Stimulated activated naive B cell treated with anti-CD40 and anti-IgM and Interleukin-4, amounts not matched to agents 10 μg/mL and 1 μg/mL and 100 μg/mL, for 72 hours (primary cell): ENCODE data around the gene PTDSS2.

Experiments used
- ATAC-seq, 2 donors: fragments of 150-1000 bp; cut with Tn5 transposase; replicated peaks; 2 replicates each; pipeline ENCODE4 v1.10.0; 2021; ENCODE audit warnings: moderate library complexity in 1 of 2
- DNase-seq: peaks from one replicate; pipeline ENCODE4 v3.0.0; 2021
- H3K27ac Mint-ChIP-seq: one replicate; pipeline ENCODE4 v1.8.0; 2022; ENCODE audit warnings: mild to moderate bottlenecking, mixed read lengths
- H3K27me3 Mint-ChIP-seq, 2 donors: one replicate each; pipeline ENCODE4 v1.8.0; 2022; ENCODE audit warnings: mixed read lengths in 2 of 2
- H3K36me3 Mint-ChIP-seq, 2 donors: one replicate each; pipeline ENCODE4 v1.8.0; 2022; ENCODE audit warnings: mixed read lengths in 2 of 2, mild to moderate bottlenecking in 1 of 2
- H3K4me1 Mint-ChIP-seq, 2 donors: one replicate each; pipeline ENCODE4 v1.8.0; 2022; ENCODE audit warnings: mixed read lengths in 2 of 2, mild to moderate bottlenecking in 1 of 2
- H3K4me3 Mint-ChIP-seq, 2 donors: one replicate each; pipeline ENCODE4 v1.8.0; 2022; ENCODE audit warnings: mild to moderate bottlenecking in 2 of 2, mixed read lengths in 2 of 2, moderate library complexity in 1 of 2
- H3K9me3 Mint-ChIP-seq, 2 donors: one replicate each; pipeline ENCODE4 v1.8.0; 2022; ENCODE audit warnings: mixed read lengths in 2 of 2, mild to moderate bottlenecking in 1 of 2

PTDSS2 gene

GRCh38 chr11:444396-445144, 5.5 kb upstream of the PTDSS2 start:
- peaks cover 0 to 4% of the 10 kb centered on the region in 2 donors for H3K36me3 Mint-ChIP-seq
- ATAC-seq (no peak), DNase-seq (no peak)
- H3K9me3 Mint-ChIP-seq, result no peaks in the 10 kb centered on the region
- H3K27ac Mint-ChIP-seq, result no peak overlapping the region
- peaks cover 4 to 20% of the 10 kb centered on the region in 2 donors for H3K27me3 Mint-ChIP-seq
- H3K4me3 Mint-ChIP-seq, result no peak overlapping the region
- H3K4me1 Mint-ChIP-seq, result peaks cover 18 to 22% of the 10 kb centered on the region in 2 donors

GRCh38 chr11:445765-446588, 4.1 kb upstream of the PTDSS2 start:
- Mint-ChIP-seq H3K4me3 (no peak overlapping the region), H3K9me3 (no peaks in the 10 kb centered on the region), H3K36me3 (peaks cover 2 to 3% of the 10 kb centered on the region in 2 donors), H3K4me1 (peaks cover 12 to 20% of the 10 kb centered on the region in 2 donors), H3K27me3 (peaks cover 1 to 8% of the 10 kb centered on the region in 2 donors), H3K27ac (no peak overlapping the region)
- ATAC-seq (no peak), DNase-seq (no peak)

DNA sequence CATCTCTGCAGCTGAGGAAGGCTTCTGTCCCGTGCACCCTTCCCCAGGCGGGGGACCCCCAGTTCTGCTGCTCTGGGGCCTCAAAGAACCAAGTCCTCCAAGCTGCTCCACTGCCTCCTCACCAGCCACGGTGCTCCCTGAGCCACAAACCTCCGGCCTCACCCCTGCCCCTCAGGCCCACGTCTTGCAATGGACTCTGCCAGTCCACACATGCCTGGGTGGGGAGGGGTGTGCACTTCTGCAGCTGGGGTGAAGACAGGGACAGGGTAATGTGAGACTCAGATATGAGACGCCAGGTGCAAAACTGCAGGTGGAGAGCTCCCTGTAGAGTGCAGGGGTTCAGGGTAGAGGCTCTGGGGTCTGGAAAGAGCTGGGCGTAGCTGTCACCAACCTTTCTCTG, 3.2 kb upstream of the PTDSS2 start:
- H3K4me3 Mint-ChIP-seq, result peak overlapping the region; percentile 32 to 56
- H3K27ac Mint-ChIP-seq, result no peak overlapping the region
- no peaks in the 10 kb centered on the region for H3K9me3 Mint-ChIP-seq

DNA sequence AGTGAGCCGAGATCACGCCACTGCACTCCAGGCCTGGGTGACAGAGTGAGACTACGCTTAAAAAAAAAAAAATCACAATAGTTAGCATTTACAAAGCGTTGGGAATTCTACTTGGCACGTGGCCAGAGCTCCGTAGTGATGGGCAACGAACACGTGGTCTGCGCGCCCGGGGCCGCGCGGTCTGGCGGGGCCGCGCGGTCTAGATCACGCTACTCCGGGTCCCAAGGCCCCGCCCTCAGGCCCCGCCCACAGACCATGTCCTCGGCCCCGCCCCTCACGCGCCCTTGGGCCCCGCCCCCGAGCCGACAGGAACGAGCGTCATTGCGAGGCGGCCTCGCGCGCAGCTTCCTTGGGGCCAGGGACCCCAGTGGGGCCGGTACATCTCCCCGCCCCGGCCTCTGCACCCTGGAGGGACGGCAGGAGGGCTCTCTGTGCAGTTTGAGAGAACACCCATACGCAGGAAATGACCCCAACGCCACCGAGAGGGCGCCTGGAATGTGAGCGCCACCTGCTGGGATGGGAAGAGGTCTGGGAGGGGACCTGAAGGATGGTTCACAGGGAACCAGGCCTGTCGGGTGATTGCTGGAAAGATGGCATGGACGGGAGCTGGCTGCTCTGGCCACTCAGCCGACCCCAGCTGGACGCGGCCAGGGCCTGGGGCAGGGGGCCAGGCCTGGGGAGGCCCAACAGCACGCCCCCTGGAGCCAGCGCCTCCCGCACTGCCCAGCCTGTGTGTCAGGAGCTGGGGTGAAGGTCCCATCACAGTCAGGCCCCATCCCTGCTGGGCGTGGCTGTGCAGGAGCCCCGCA, 2.0 kb upstream of the PTDSS2 start:
- Mint-ChIP-seq H3K4me1 (peaks cover 29 to 31% of the 10 kb centered on the region in 2 donors), H3K36me3 (peaks cover 9 to 15% of the 10 kb centered on the region in 2 donors), H3K4me3 (peak overlapping the region; percentile 86 to 96), H3K27me3 (peaks cover 0 to 6% of the 10 kb centered on the region in 2 donors), H3K27ac (peak overlapping the region; percentile 98), H3K9me3 (no peaks in the 10 kb centered on the region)
- peak; percentile 89 for DNase-seq
- ATAC-seq, result peak; percentile 73 to 78

More for the DNA sequence above, 3.2 kb upstream of the PTDSS2 start:
- DNase-seq (no peak), ATAC-seq (no peak)
- peaks cover 18 to 22% of the 10 kb centered on the region in 2 donors for H3K4me1 Mint-ChIP-seq
- peaks cover 5 to 10% of the 10 kb centered on the region in 2 donors for H3K36me3 Mint-ChIP-seq
- H3K27me3 Mint-ChIP-seq, result peaks cover 0 to 6% of the 10 kb centered on the region in 2 donors

DNA sequence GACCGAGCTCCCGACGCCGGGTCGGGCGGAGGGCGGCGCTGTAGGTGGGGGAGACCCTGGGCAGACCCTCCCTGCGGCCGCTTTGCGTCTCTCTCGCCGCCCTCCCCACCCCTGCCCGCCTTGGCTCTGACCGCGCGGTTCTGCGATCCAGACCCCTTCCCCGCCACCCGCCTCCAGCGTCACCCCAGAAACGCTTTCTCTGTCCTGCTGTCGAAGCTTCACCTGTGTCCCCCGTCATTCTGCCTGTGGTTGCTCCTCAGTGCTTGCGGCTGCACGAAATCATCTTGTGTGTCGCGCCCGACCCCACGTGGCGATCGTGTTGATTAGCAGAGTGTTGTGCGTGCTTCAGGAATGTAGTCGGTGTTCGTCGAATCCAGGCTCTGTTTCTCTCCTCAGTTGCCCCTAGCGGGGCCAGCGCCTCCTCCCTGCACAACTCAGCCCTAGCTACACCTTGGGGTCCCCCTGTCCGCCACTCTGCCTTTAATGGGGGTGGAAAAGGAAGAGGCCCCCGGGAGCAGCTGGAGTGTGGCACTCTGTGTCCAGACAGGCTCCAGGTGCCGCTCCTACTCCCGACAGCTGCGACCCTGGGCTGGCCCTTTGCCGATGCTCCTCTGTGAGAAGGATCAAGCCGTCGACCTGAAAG, 851 bp downstream of the PTDSS2 start:
- Mint-ChIP-seq H3K27me3 (no peaks in the 10 kb centered on the region), H3K36me3 (peaks cover 26 to 35% of the 10 kb centered on the region in 2 donors), H3K9me3 (no peaks in the 10 kb centered on the region), H3K4me1 (peaks cover 32 to 46% of the 10 kb centered on the region in 2 donors), H3K27ac (peak overlapping the region; percentile 96), H3K4me3 (peak overlapping the region; percentile 86 to 94)
- ATAC-seq (peak; percentile 30 to 34), DNase-seq (peak; percentile 62)

DNA sequence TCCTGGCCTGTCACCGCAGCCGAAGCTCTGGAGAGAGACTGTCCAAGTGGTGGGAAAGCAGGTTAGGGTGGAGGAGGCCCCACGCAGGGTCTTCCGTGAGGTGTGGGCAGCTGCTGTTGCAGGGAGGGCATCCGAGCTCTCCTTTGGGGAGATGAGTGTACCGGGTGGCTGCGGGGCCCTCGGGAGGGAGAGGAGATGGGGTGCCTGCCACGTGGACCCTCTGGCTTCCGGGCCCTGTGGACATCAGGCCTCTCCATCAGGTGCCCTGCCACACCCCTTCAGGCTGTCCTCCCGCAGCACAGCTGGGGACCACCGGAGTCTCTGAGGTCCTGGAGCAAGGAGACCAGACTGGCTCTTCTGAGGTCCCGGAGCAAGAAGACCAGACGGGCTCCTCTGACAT, 1.7 kb downstream of the PTDSS2 start:
- Mint-ChIP-seq H3K4me3 (peak overlapping the region; percentile 86 to 94), H3K9me3 (no peaks in the 10 kb centered on the region), H3K27ac (peak overlapping the region; percentile 96), H3K27me3 (no peaks in the 10 kb centered on the region), H3K4me1 (peaks cover 37 to 52% of the 10 kb centered on the region in 2 donors), H3K36me3 (peaks cover 29 to 39% of the 10 kb centered on the region in 2 donors)
- ATAC-seq (no peak), DNase-seq (no peak)

DNA sequence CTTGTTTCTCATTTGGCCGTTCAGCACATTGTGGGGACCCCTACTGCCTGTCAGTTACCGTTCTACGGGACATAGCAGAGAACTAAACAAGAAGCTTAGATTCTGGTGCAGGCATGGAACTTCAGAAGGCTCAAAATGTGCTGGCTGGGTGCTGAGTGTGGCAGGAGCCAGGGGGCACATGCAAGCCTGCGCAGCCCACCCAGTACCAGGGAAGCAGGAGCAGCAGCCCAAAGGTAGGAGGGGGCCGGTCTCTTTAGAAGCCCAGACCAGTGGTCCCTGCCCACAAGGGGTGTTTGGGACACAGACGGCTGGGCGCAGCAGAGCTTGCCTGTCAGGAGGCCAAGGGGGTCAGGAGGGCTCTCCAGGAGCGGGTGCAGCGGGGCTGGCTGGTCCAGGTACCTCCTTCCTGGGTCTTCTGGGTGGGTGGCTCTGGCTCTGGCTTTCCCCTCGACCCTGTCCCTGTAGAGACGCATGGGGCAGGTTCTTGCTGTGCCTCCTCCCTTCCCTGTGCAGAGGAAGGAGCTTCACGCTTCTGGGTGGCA, 2.2 kb downstream of the PTDSS2 start:
- no peaks in the 10 kb centered on the region for H3K9me3 Mint-ChIP-seq
- ATAC-seq, result no peak
- peaks cover 42 to 58% of the 10 kb centered on the region in 2 donors for H3K4me1 Mint-ChIP-seq
- H3K27ac Mint-ChIP-seq, result peak overlapping the region; percentile 56
- H3K36me3 Mint-ChIP-seq, result peaks cover 32 to 42% of the 10 kb centered on the region in 2 donors
- H3K27me3 Mint-ChIP-seq, result no peaks in the 10 kb centered on the region
- peak overlapping the region in 1 of 2 donors; percentile 86 for H3K4me3 Mint-ChIP-seq
- DNase-seq, result no peak

GRCh38 chr11:452916-453527, 2.9 kb downstream of the PTDSS2 start:
- Mint-ChIP-seq H3K9me3 (no peaks in the 10 kb centered on the region), H3K36me3 (peaks cover 32 to 49% of the 10 kb centered on the region in 2 donors), H3K4me1 (peaks cover 48 to 62% of the 10 kb centered on the region in 2 donors), H3K27me3 (no peaks in the 10 kb centered on the region), H3K4me3 (no peak overlapping the region), H3K27ac (peak overlapping the region; percentile 31)
- ATAC-seq (no peak), DNase-seq (no peak)

- ATAC-seq, result no peak
- DNase-seq, result no peak
- no peak overlapping the region for H3K4me3 Mint-ChIP-seq
- no peaks in the 10 kb centered on the region for H3K9me3 Mint-ChIP-seq
- no peak overlapping the region for H3K27ac Mint-ChIP-seq
- H3K27me3 Mint-ChIP-seq, result no peaks in the 10 kb centered on the region
- H3K36me3 Mint-ChIP-seq, result peaks cover 32 to 49% of the 10 kb centered on the region in 2 donors
- peaks cover 45 to 60% of the 10 kb centered on the region in 2 donors for H3K4me1 Mint-ChIP-seq
These were observed 3.5 kb downstream of the PTDSS2 start for GRCh38 chr11:453564-453963.

- Mint-ChIP-seq H3K27me3 (no peaks in the 10 kb centered on the region), H3K27ac (no peak overlapping the region), H3K4me3 (no peak overlapping the region), H3K36me3 (peaks cover 35 to 49% of the 10 kb centered on the region in 2 donors), H3K4me1 (peaks cover 42 to 55% of the 10 kb centered on the region in 2 donors), H3K9me3 (no peaks in the 10 kb centered on the region)
- DNase-seq (no peak), ATAC-seq (no peak)
These were observed 4.0 kb downstream of the PTDSS2 start for GRCh38 chr11:454043-454442.

- ATAC-seq (no peak), DNase-seq (no peak)
- H3K4me3 Mint-ChIP-seq, result no peak overlapping the region
- peaks cover 42 to 55% of the 10 kb centered on the region in 2 donors for H3K4me1 Mint-ChIP-seq
- H3K27ac Mint-ChIP-seq, result no peak overlapping the region
- H3K36me3 Mint-ChIP-seq, result peaks cover 39 to 49% of the 10 kb centered on the region in 2 donors
- H3K9me3 Mint-ChIP-seq, result no peaks in the 10 kb centered on the region
- H3K27me3 Mint-ChIP-seq, result no peaks in the 10 kb centered on the region
These were observed 4.9 kb downstream of the PTDSS2 start for GRCh38 chr11:454801-455565.

DNA sequence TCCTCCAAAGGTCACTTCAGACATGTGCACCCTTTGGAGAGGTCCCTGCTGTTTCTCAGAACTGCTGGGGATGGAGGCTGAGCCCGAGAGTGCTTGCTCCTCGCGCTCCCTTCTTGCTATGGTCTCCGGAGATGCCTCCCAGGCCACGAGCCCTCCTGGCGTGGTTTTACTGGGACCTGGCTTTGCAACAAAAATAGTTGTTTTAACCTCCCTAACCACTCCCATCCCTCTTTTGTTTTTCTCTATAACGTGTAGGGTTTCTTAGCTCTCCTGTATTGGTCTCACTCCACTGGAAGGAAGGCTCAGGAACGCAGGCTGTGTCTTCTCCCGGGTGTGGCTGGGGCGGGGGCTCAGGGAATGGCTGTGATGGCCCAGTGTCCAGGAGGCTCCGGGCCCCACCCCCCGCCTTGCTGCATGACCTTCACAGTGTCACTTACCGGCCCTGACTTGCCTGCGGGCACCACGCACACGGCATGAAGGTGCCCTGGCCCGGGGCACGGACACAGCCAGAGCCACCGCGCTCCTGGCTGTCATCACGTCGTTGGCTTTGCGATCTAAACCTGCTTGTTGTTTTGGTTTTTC, 5.6 kb downstream of the PTDSS2 start:
- H3K27me3 Mint-ChIP-seq, result no peaks in the 10 kb centered on the region
- no peaks in the 10 kb centered on the region for H3K9me3 Mint-ChIP-seq
- no peak overlapping the region for H3K27ac Mint-ChIP-seq
- DNase-seq, result no peak
- H3K4me3 Mint-ChIP-seq, result no peak overlapping the region
- no peak for ATAC-seq
- H3K36me3 Mint-ChIP-seq, result peaks cover 43 to 49% of the 10 kb centered on the region in 2 donors
- H3K4me1 Mint-ChIP-seq, result peaks cover 42 to 55% of the 10 kb centered on the region in 2 donors
